ENCODE results near the gene PLSCR2. TPM values are rescaled to one million over a fixed set of nuclear protein-coding genes. Genes with fewer than 3 reads are reported as not detected.

Gene PLSCR2
- polyA plus RNA-seq, 3 donors: not detected

GRCh38 chr3:146473726-146474125, 4.4 kb upstream of the PLSCR2 start:
- intact Hi-C loops (cut with micrococcal nuclease): no loop called here
- Mint-ChIP-seq H3K36me3 (no peaks in the 10 kb centered on the region), H3K27me3 (ENCODE audit: low read depth in 3 of 3) (peaks cover 0 to 12% (median 4%) of the 10 kb centered on the region in 3 donors), H3K27ac (no peak overlapping the region), H3K9me3 (peaks cover 0 to 4% (median 0%) of the 10 kb centered on the region in 7 donors), H3K4me3 (no peak overlapping the region), H3K4me1 (peaks cover 9% of the 10 kb centered on the region)
- TF ChIP-seq CTCF (IDR thresholded peaks at IDR 0.05): no peak
- no peak overlapping the region for H3K4me2 ChIP-seq (replicated peaks; ENCODE audit: extremely low read depth, low read length, poor library complexity, severe bottlenecking)
- DNase-seq: no peak
- H3K9ac ChIP-seq (ENCODE audit: insufficient read depth, low read length, poor library complexity, severe bottlenecking): no peak overlapping the region
- H3K36me3 ChIP-seq (replicated peaks in 1 of 2; ENCODE audit: control insufficient read depth in 1 of 2, insufficient read depth in 2 of 2, low read length in 2 of 2): no peaks in the 10 kb centered on the region
- H3K9me3 ChIP-seq (replicated peaks in 1 of 2; ENCODE audit: control insufficient read depth in 1 of 2, insufficient read depth in 1 of 2, low read length in 2 of 2): no peaks in the 10 kb centered on the region
- H2AFZ ChIP-seq (ENCODE audit: insufficient read depth, low read depth, low read length, poor library complexity, severe bottlenecking): no peak overlapping the region
- H3K79me2 ChIP-seq (ENCODE audit: insufficient read depth, low read length): no peaks in the 10 kb centered on the region
- H3K4me3 ChIP-seq (replicated peaks in 1 of 3; ENCODE audit: low read depth in 2 of 3, low read length in 3 of 3): no peak overlapping the region
- H3K27ac ChIP-seq (ENCODE audit: low read depth in 1 of 2, low read length in 2 of 2): no peak overlapping the region
- no peaks in the 10 kb centered on the region for H3K27me3 ChIP-seq (ENCODE audit: control insufficient read depth in 2 of 2, insufficient read depth in 2 of 2, low read length in 2 of 2)
- no peaks in the 10 kb centered on the region for H4K20me1 ChIP-seq (ENCODE audit: insufficient read depth, low read length)
- 90% methylated on average over 2 of the region's 2 CpGs for whole genome bisulfite sequencing (ENCODE audit: insufficient coverage)
- peaks cover 4 to 9% of the 10 kb centered on the region in 2 donors for H3K4me1 ChIP-seq (ENCODE audit: control insufficient read depth in 1 of 2, insufficient read depth in 2 of 2, low read length in 2 of 2)

GRCh38 chr3:146472611-146473010, 3.2 kb upstream of the PLSCR2 start:
- Mint-ChIP-seq H3K36me3 (no peaks in the 10 kb centered on the region), H3K4me1 (peaks cover 9% of the 10 kb centered on the region), H3K4me3 (no peak overlapping the region), H3K27me3 (ENCODE audit: low read depth in 3 of 3) (peaks cover 0 to 12% (median 5%) of the 10 kb centered on the region in 3 donors), H3K9me3 (peaks cover 0 to 2% (median 0%) of the 10 kb centered on the region in 7 donors), H3K27ac (no peak overlapping the region)
- Histone ChIP-seq H3K27me3 (ENCODE audit: control insufficient read depth in 2 of 2, insufficient read depth in 2 of 2, low read length in 2 of 2) (no peaks in the 10 kb centered on the region), H2AFZ (ENCODE audit: insufficient read depth, low read depth, low read length, poor library complexity, severe bottlenecking) (no peak overlapping the region), H3K4me3 (replicated peaks in 1 of 3; ENCODE audit: low read depth in 2 of 3, low read length in 3 of 3) (no peak overlapping the region), H4K20me1 (ENCODE audit: insufficient read depth, low read length) (no peaks in the 10 kb centered on the region), H3K9me3 (replicated peaks in 1 of 2; ENCODE audit: control insufficient read depth in 1 of 2, insufficient read depth in 1 of 2, low read length in 2 of 2) (no peaks in the 10 kb centered on the region), H3K4me2 (replicated peaks; ENCODE audit: extremely low read depth, low read length, poor library complexity, severe bottlenecking) (no peak overlapping the region), H3K79me2 (ENCODE audit: insufficient read depth, low read length) (no peaks in the 10 kb centered on the region), H3K9ac (ENCODE audit: insufficient read depth, low read length, poor library complexity, severe bottlenecking) (no peak overlapping the region), H3K36me3 (replicated peaks in 1 of 2; ENCODE audit: control insufficient read depth in 1 of 2, insufficient read depth in 2 of 2, low read length in 2 of 2) (no peaks in the 10 kb centered on the region), H3K27ac (ENCODE audit: low read depth in 1 of 2, low read length in 2 of 2) (no peak overlapping the region), H3K4me1 (ENCODE audit: control insufficient read depth in 1 of 2, insufficient read depth in 2 of 2, low read length in 2 of 2) (peaks cover 4 to 9% of the 10 kb centered on the region in 2 donors)
- intact Hi-C loops (cut with micrococcal nuclease): no loop called here
- no CpG with 5 or more reads among the region's 1 CpG for WGBS (ENCODE audit: insufficient coverage)
- TF ChIP-seq CTCF (IDR thresholded peaks at IDR 0.05): no peak
- no peak for DNase-seq

Data from CD14-positive monocyte (primary cell).